ENCODE results near the gene GRIK1. TPM values are rescaled to one million over a fixed set of nuclear protein-coding genes. Genes with fewer than 3 reads are reported as not detected.

Gene GRIK1
- polyA plus RNA-seq, 1 donor from 2014 or later = not detected

GRCh38 chr21:29715089-29715488 is 224.7 kb downstream of the GRIK1 start:
- Mint-ChIP-seq H3K27ac (no peak overlapping the region), H3K4me3 (no peak overlapping the region), H3K27me3 (no peaks in the 10 kb centered on the region), H3K4me1 (no peaks in the 10 kb centered on the region), H3K9me3 (peaks cover 4 to 7% (median 4%) of the 10 kb centered on the region in 3 donors), H3K36me3 (no peaks in the 10 kb centered on the region)

- no peaks in the 10 kb centered on the region for H3K36me3 Mint-ChIP-seq
- H3K27ac Mint-ChIP-seq = no peak overlapping the region
- no peaks in the 10 kb centered on the region for H3K4me1 Mint-ChIP-seq
- peaks cover 4 to 7% (median 4%) of the 10 kb centered on the region in 3 donors for H3K9me3 Mint-ChIP-seq
- no peaks in the 10 kb centered on the region for H3K27me3 Mint-ChIP-seq
- H3K4me3 Mint-ChIP-seq = no peak overlapping the region
Measured at GRCh38 chr21:29712818-29713217, 227.0 kb downstream of the GRIK1 start.

GRCh38 chr21:29711236-29711635 is 228.6 kb downstream of the GRIK1 start:
- no peaks in the 10 kb centered on the region for H3K36me3 Mint-ChIP-seq
- H3K27ac Mint-ChIP-seq = no peak overlapping the region
- H3K4me3 Mint-ChIP-seq = no peak overlapping the region
- no peaks in the 10 kb centered on the region for H3K4me1 Mint-ChIP-seq
- H3K27me3 Mint-ChIP-seq = no peaks in the 10 kb centered on the region
- peaks cover under 1 to 2% (median 2%) of the 10 kb centered on the region in 3 donors for H3K9me3 Mint-ChIP-seq

- H3K27ac Mint-ChIP-seq = no peak overlapping the region
Measured at GRCh38 chr21:29710498-29710897, 229.3 kb downstream of the GRIK1 start.

GRCh38 chr21:29708401-29708800 is 231.4 kb downstream of the GRIK1 start:
- no peaks in the 10 kb centered on the region for H3K4me1 Mint-ChIP-seq
- H3K27ac Mint-ChIP-seq = no peak overlapping the region
- H3K36me3 Mint-ChIP-seq = no peaks in the 10 kb centered on the region
- no peaks in the 10 kb centered on the region for H3K27me3 Mint-ChIP-seq
- no peak overlapping the region for H3K4me3 Mint-ChIP-seq
- H3K9me3 Mint-ChIP-seq = no peaks in the 10 kb centered on the region

More at GRCh38 chr21:29710498-29710897, 229.3 kb downstream of the GRIK1 start:
- Mint-ChIP-seq H3K4me1 (no peaks in the 10 kb centered on the region), H3K36me3 (no peaks in the 10 kb centered on the region), H3K27me3 (no peaks in the 10 kb centered on the region), H3K9me3 (no peaks in the 10 kb centered on the region), H3K4me3 (no peak overlapping the region)

GRCh38 chr21:29704719-29705118 is 235.1 kb downstream of the GRIK1 start:
- Mint-ChIP-seq H3K9me3 (peaks cover 0 to 8% (median 2%) of the 10 kb centered on the region in 3 donors), H3K27ac (no peak overlapping the region), H3K27me3 (no peaks in the 10 kb centered on the region), H3K36me3 (no peaks in the 10 kb centered on the region), H3K4me3 (no peak overlapping the region), H3K4me1 (no peaks in the 10 kb centered on the region)

- Mint-ChIP-seq H3K9me3 (peaks cover 0 to 8% (median 2%) of the 10 kb centered on the region in 3 donors), H3K4me1 (peaks cover 0 to 9% (median 5%) of the 10 kb centered on the region in 3 donors), H3K4me3 (no peak overlapping the region), H3K27ac (no peak overlapping the region), H3K27me3 (peaks cover 1% of the 10 kb centered on the region), H3K36me3 (peaks cover 2% of the 10 kb centered on the region)
Measured at GRCh38 chr21:29701676-29702075, 238.1 kb downstream of the GRIK1 start.

- Mint-ChIP-seq H3K27me3 (peaks cover 1% of the 10 kb centered on the region), H3K27ac (no peak overlapping the region), H3K4me1 (peaks cover 0 to 11% (median 5%) of the 10 kb centered on the region in 3 donors), H3K4me3 (peak overlapping the region in 2 of 4 donors; percentile 45 to 75), H3K36me3 (peaks cover 2% of the 10 kb centered on the region), H3K9me3 (peaks cover 0 to 8% (median 2%) of the 10 kb centered on the region in 3 donors)
Measured at GRCh38 chr21:29697555-29698193, 242.1 kb downstream of the GRIK1 start.

- no peak overlapping the region for H3K27ac Mint-ChIP-seq
- H3K9me3 Mint-ChIP-seq = peaks cover 2 to 8% (median 2%) of the 10 kb centered on the region in 3 donors
- peaks cover 0 to 11% (median 5%) of the 10 kb centered on the region in 3 donors for H3K4me1 Mint-ChIP-seq
- H3K4me3 Mint-ChIP-seq = no peak overlapping the region
- peaks cover 1% of the 10 kb centered on the region for H3K27me3 Mint-ChIP-seq
- peaks cover 2% of the 10 kb centered on the region for H3K36me3 Mint-ChIP-seq
Measured at GRCh38 chr21:29696937-29697336, 242.9 kb downstream of the GRIK1 start.

GRCh38 chr21:29691616-29692491 is 247.9 kb downstream of the GRIK1 start:
- Mint-ChIP-seq H3K36me3 (no peaks in the 10 kb centered on the region), H3K27ac (no peak overlapping the region), H3K4me1 (peaks cover 0 to 3% (median 0%) of the 10 kb centered on the region in 3 donors), H3K4me3 (no peak overlapping the region), H3K9me3 (peaks cover 0 to 2% (median 0%) of the 10 kb centered on the region in 3 donors), H3K27me3 (no peaks in the 10 kb centered on the region)

- H3K4me1 Mint-ChIP-seq = no peaks in the 10 kb centered on the region
- H3K36me3 Mint-ChIP-seq = peaks cover under 1% of the 10 kb centered on the region
- H3K27ac Mint-ChIP-seq = no peak overlapping the region
- H3K27me3 Mint-ChIP-seq = peaks cover 1% of the 10 kb centered on the region
- no peak overlapping the region for H3K4me3 Mint-ChIP-seq
- H3K9me3 Mint-ChIP-seq = peaks cover 0 to 2% (median 0%) of the 10 kb centered on the region in 3 donors
Measured at GRCh38 chr21:29689753-29690152, 250.0 kb downstream of the GRIK1 start.

GRCh38 chr21:29684106-29684505 is 255.7 kb downstream of the GRIK1 start:
- no peak overlapping the region for H3K27ac Mint-ChIP-seq
- no peaks in the 10 kb centered on the region for H3K9me3 Mint-ChIP-seq
- peaks cover 0 to 1% (median 0%) of the 10 kb centered on the region in 3 donors for H3K4me1 Mint-ChIP-seq
- H3K27me3 Mint-ChIP-seq = peaks cover 1% of the 10 kb centered on the region
- peaks cover 1% of the 10 kb centered on the region for H3K36me3 Mint-ChIP-seq
- H3K4me3 Mint-ChIP-seq = no peak overlapping the region

- Mint-ChIP-seq H3K4me3 (no peak overlapping the region), H3K36me3 (peaks cover 7% of the 10 kb centered on the region), H3K4me1 (peaks cover 1 to 2% (median 2%) of the 10 kb centered on the region in 3 donors), H3K27me3 (peaks cover 1% of the 10 kb centered on the region), H3K9me3 (no peaks in the 10 kb centered on the region), H3K27ac (no peak overlapping the region)
Measured at GRCh38 chr21:29682800-29683199, 257.0 kb downstream of the GRIK1 start.

- Mint-ChIP-seq H3K4me1 (peaks cover 7 to 12% (median 10%) of the 10 kb centered on the region in 3 donors), H3K27ac (no peak overlapping the region), H3K36me3 (peaks cover 7% of the 10 kb centered on the region), H3K9me3 (no peaks in the 10 kb centered on the region), H3K4me3 (no peak overlapping the region), H3K27me3 (peaks cover 3% of the 10 kb centered on the region)
Measured at GRCh38 chr21:29680273-29680672, 259.5 kb downstream of the GRIK1 start.

GRCh38 chr21:29678626-29679025 is 261.2 kb downstream of the GRIK1 start:
- Mint-ChIP-seq H3K36me3 (peaks cover 5% of the 10 kb centered on the region), H3K27me3 (peaks cover 3% of the 10 kb centered on the region), H3K9me3 (peaks cover 0 to 3% (median 0%) of the 10 kb centered on the region in 3 donors), H3K4me3 (no peak overlapping the region), H3K4me1 (peaks cover 11 to 21% (median 17%) of the 10 kb centered on the region in 3 donors), H3K27ac (no peak overlapping the region)

Measured in IgD-negative memory B cell (primary cell).